Measurements from ENCODE around the gene LRP4.

DNA sequence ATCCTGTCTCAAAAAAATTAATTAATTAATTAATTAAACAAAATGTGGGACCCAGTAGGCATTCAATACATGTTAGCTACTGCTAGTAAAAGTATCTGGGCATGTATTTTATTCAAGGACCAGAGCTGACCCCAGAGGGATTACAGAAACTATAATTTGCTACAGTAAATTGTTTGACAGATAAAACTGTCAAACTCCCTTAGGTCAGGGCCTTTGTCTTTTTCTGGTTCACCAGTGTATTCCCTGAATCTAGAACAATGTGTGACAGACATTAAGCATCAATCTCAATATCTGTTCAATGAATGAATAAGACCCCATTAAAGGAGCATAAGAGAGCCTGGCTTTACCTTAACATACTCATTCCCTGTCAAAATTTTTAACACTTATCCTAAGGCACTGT lies 78.2 kb downstream of the LRP4 start:
- TF ChIP-seq POLR2AphosphoS5 (IDR thresholded peaks at IDR 0.05; ENCODE audit: low read depth, low read length) (no peak), TAF1 (IDR thresholded peaks at IDR 0.05; ENCODE audit: borderline replicate concordance, low read depth, low read length) (no peak)

Data from GM12892 (cell line).